Stimulated activated CD8-positive, alpha-beta memory T cell treated with anti-CD3 and anti-CD28 coated beads, Interleukin-7, amount 100 ng/mL, for 24 hours (primary cell): ENCODE data around the gene ATL2.
"Not testable (repeated sequence)": the region's sequence is repeated elsewhere in the genome, so short reads cannot be mapped to it uniquely, and the experiment has no call there.

Experiments used
- DNase-seq: peaks from one replicate; pipeline ENCODE4 v3.0.0-alpha.2; 2020; ENCODE audit warnings: low read depth

ATL2 gene

GRCh38 chr2:38327580-38327979 is 49.5 kb downstream of the ATL2 start:
- no peak for DNase-seq

- DNase-seq: no peak
Measured at GRCh38 chr2:38323623-38324022, 53.5 kb downstream of the ATL2 start.

GRCh38 chr2:38322224-38322914 is 54.7 kb downstream of the ATL2 start:
- no peak for DNase-seq

- not testable (repeated sequence) for DNase-seq
Measured at GRCh38 chr2:38319240-38319639, 57.8 kb downstream of the ATL2 start.

- DNase-seq: no peak
Measured at GRCh38 chr2:38317725-38318124, 59.3 kb downstream of the ATL2 start.

GRCh38 chr2:38315707-38316333 is 61.3 kb downstream of the ATL2 start:
- no peak for DNase-seq

GRCh38 chr2:38308821-38309220 is 68.3 kb downstream of the ATL2 start:
- no peak for DNase-seq

GRCh38 chr2:38301969-38302702 is 74.9 kb downstream of the ATL2 start:
- DNase-seq: no peak

GRCh38 chr2:38301340-38301968 is 75.6 kb downstream of the ATL2 start:
- no peak for DNase-seq

GRCh38 chr2:38298539-38298938 is 78.5 kb downstream of the ATL2 start:
- no peak for DNase-seq

GRCh38 chr2:38296197-38296780 is 80.8 kb downstream of the ATL2 start:
- no peak for DNase-seq

GRCh38 chr2:38294597-38294996 is 82.5 kb downstream of the ATL2 start:
- DNase-seq: no peak

GRCh38 chr2:38293152-38293865 is 83.8 kb downstream of the ATL2 start:
- DNase-seq: no peak

GRCh38 chr2:38290332-38290731 is 86.7 kb downstream of the ATL2 start:
- DNase-seq: no peak

GRCh38 chr2:38284971-38285370 is 92.1 kb downstream of the ATL2 start:
- no peak for DNase-seq

- no peak for DNase-seq
Measured at GRCh38 chr2:38281095-38281742, 95.9 kb downstream of the ATL2 start.

GRCh38 chr2:38279201-38279600 is 97.9 kb downstream of the ATL2 start:
- DNase-seq: no peak

GRCh38 chr2:38278117-38278438 is 99.0 kb downstream of the ATL2 start:
- DNase-seq: not testable (repeated sequence)

- no peak for DNase-seq
Measured at GRCh38 chr2:38277245-38278116, 99.6 kb downstream of the ATL2 start.
